ENCODE measurements around the gene HPCAL4. TPM values are rescaled to one million over a fixed set of nuclear protein-coding genes. Genes with fewer than 3 reads are reported as not detected.

Gene HPCAL4
- total RNA-seq, 1 donor from 2014 or later: 0.49 TPM

DNA sequence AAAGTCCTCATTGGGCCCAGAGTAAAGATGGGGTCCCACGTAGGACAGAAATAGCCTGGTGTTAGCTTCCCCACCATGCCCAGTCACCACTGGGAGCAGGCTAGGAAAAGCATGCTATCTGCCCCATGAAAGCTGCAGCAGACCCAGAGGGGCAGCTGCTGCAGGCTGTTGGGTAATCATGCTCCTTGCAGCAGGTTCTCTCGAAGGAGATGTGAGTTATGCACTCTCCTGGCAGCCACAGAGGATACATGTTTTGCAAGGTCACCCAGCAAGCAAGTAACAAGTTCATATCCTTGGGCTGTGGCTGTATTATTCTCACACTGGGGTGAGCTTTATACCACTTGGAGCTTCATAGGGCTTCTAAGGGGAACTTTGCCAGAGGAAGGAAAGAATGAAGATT is 42.7 kb downstream of the HPCAL4 start:
- H3K9me3 Mint-ChIP-seq: no peaks in the 10 kb centered on the region
- H3K27ac Mint-ChIP-seq (ENCODE audit: unreplicated experiment): no peak overlapping the region
- no peak for DNase-seq (ENCODE audit: low read depth, low spot score)
- H3K4me3 Mint-ChIP-seq: no peak overlapping the region
- TF ChIP-seq, protein P1, sequence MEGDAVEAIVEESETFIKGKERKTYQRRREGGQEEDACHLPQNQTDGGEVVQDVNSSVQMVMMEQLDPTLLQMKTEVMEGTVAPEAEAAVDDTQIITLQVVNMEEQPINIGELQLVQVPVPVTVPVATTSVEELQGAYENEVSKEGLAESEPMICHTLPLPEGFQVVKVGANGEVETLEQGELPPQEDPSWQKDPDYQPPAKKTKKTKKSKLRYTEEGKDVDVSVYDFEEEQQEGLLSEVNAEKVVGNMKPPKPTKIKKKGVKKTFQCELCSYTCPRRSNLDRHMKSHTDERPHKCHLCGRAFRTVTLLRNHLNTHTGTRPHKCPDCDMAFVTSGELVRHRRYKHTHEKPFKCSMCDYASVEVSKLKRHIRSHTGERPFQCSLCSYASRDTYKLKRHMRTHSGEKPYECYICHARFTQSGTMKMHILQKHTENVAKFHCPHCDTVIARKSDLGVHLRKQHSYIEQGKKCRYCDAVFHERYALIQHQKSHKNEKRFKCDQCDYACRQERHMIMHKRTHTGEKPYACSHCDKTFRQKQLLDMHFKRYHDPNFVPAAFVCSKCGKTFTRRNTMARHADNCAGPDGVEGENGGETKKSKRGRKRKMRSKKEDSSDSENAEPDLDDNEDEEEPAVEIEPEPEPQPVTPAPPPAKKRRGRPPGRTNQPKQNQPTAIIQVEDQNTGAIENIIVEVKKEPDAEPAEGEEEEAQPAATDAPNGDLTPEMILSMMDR (conservative IDR thresholded peaks at IDR 0.05): no peak
- H3K27me3 Mint-ChIP-seq (ENCODE audit: low read depth): no peaks in the 10 kb centered on the region
- H3K4me1 Mint-ChIP-seq: peaks cover 20% of the 10 kb centered on the region
- H3K36me3 Mint-ChIP-seq (ENCODE audit: low read depth): no peaks in the 10 kb centered on the region

DNA sequence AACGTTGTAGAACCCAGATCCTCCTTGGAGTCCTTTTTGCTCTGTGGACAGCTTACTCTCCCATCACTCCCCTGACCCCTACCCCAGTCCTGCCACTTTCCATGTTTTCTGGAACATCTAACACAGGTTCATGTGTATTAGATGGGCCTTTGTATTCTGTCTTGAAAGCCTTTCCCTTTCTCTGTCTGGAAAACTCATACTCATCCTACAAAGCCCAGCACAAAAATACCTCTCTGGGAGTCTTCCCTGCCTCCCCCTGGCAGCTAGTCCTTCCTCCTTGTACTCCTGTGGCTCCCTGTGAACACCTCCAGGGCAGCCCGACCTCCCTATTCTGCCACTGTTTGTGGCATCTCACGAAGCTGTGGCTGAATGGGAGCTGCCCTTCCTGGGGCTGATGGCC is 44.0 kb downstream of the HPCAL4 start:
- Mint-ChIP-seq H3K27ac (ENCODE audit: unreplicated experiment) (no peak overlapping the region), H3K36me3 (ENCODE audit: low read depth) (no peaks in the 10 kb centered on the region), H3K4me1 (peaks cover 20% of the 10 kb centered on the region), H3K4me3 (no peak overlapping the region), H3K27me3 (ENCODE audit: low read depth) (no peaks in the 10 kb centered on the region), H3K9me3 (no peaks in the 10 kb centered on the region)
- TF ChIP-seq, protein P1 (conservative IDR thresholded peaks at IDR 0.05): no peak
- DNase-seq (ENCODE audit: low read depth, low spot score): no peak

DNA sequence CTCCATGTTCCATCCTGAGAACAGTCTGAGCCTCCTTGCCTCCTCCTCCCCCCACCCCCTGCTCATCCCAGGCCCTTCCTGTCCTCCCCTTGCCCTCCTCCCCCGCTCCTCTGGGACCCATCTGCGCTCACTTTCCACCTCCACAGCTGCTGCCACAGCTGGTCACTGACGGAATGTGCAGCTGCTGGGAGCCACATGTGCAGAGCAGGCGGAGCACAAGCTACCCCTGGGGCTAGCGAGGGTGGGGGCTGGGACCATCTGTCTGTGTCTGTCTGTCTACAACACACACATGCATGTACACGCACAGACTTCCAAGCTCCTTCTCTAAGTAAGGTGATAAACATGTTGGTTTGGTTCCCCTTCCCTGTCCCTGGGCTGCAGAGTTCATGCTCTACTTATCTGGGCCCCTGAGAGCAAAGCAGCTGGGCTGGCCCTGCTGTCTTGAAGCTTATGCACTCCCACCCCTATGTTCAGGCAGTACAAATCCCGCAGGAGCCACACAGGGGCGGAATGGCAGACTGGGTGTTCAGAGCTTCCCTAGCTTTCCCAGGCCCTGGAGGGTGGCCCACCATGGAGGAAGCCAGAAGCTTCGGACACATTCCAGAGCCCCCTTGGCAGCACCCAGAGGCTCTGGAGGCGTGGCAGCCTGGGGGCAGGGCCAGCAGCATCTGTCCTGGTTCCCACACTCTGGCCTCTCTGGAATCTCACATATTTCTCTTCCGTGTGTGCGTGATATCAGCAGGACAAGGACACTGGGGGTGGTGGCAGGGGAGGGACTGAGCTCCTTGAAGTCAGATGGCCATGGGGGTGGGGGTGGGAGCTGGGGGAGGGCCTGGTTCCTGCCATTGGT is 44.8 kb downstream of the HPCAL4 start:
- no peaks in the 10 kb centered on the region for H3K9me3 Mint-ChIP-seq
- no peaks in the 10 kb centered on the region for H3K27me3 Mint-ChIP-seq (ENCODE audit: low read depth)
- peaks cover 20% of the 10 kb centered on the region for H3K4me1 Mint-ChIP-seq
- peak overlapping the region; percentile 22 for H3K4me3 Mint-ChIP-seq
- TF ChIP-seq, protein P1 (conservative IDR thresholded peaks at IDR 0.05): no peak
- H3K36me3 Mint-ChIP-seq (ENCODE audit: low read depth): no peaks in the 10 kb centered on the region
- peak overlapping the region; percentile 27 for H3K27ac Mint-ChIP-seq (ENCODE audit: unreplicated experiment)
- no peak for DNase-seq (ENCODE audit: low read depth, low spot score)

GRCh38 chr1:39645411-39646043 is 45.7 kb downstream of the HPCAL4 start:
- Mint-ChIP-seq H3K4me3 (no peak overlapping the region), H3K36me3 (ENCODE audit: low read depth) (no peaks in the 10 kb centered on the region), H3K27me3 (ENCODE audit: low read depth) (peaks cover 7% of the 10 kb centered on the region), H3K4me1 (peaks cover 20% of the 10 kb centered on the region), H3K27ac (ENCODE audit: unreplicated experiment) (no peak overlapping the region), H3K9me3 (no peaks in the 10 kb centered on the region)
- TF ChIP-seq, protein P1 (conservative IDR thresholded peaks at IDR 0.05): no peak
- DNase-seq (ENCODE audit: low read depth, low spot score): no peak

- TF ChIP-seq, protein P1 (conservative IDR thresholded peaks at IDR 0.05): no peak
- Mint-ChIP-seq H3K27ac (ENCODE audit: unreplicated experiment) (no peak overlapping the region), H3K4me3 (no peak overlapping the region), H3K36me3 (ENCODE audit: low read depth) (no peaks in the 10 kb centered on the region), H3K4me1 (peaks cover 24% of the 10 kb centered on the region), H3K27me3 (ENCODE audit: low read depth) (peaks cover 21% of the 10 kb centered on the region), H3K9me3 (no peaks in the 10 kb centered on the region)
- DNase-seq (ENCODE audit: low read depth, low spot score): no peak
These were observed 47.5 kb downstream of the HPCAL4 start for GRCh38 chr1:39643705-39644104.

Data from neural crest cell (in vitro differentiated cells).